Loucy (cell line): Measurements from ENCODE around the gene ATP8A2.

ENCODE experiments used
- CTCF ChIP-seq: fragments of 200-600 bp; sonication (generic); conservative IDR thresholded peaks from 2 replicates; pipeline ENCODE4 v1.5.1; 2014; ENCODE audit warnings: mild to moderate bottlenecking, antibody characterized with exemption, low read length
- EZH2phosphoT487 ChIP-seq: fragments of 200-600 bp; IDR thresholded peaks from 2 replicates; pipeline ENCODE4 v1.6.1; 2018; ENCODE audit warnings: antibody characterized with exemption, mild to moderate bottlenecking, moderate library complexity, borderline replicate concordance

GRCh38 chr13:25768376-25768775 is 396.6 kb downstream of the ATP8A2 start:
- TF ChIP-seq CTCF (no peak), EZH2phosphoT487 (no peak)
